NCI-H2227 treated with DMSO at 0.1 percent for 48 hours (cell line): ENCODE measurements around the gene LTBP1.
"Not testable (repeated sequence)": the region's sequence is repeated elsewhere in the genome, so short reads cannot be mapped to it uniquely, and the experiment has no call there.

Experiments used
- DNase-seq: peaks from one replicate; lab custom pipeline; 2025; lab: John Stamatoyannopoulos, UW

The LTBP1 gene

GRCh38 chr2:32963941-32964340 lies 17.2 kb downstream of the LTBP1 start:
- DNase-seq = no peak

GRCh38 chr2:32965523-32966171 lies 18.9 kb downstream of the LTBP1 start:
- no peak for DNase-seq

- DNase-seq = no peak
Measured at GRCh38 chr2:32969444-32970162, 22.9 kb downstream of the LTBP1 start.

- not testable (repeated sequence) for DNase-seq
Measured at GRCh38 chr2:32973772-32974171, 27.0 kb downstream of the LTBP1 start.

- no peak for DNase-seq
Measured at GRCh38 chr2:32976409-32977063, 29.8 kb downstream of the LTBP1 start.

GRCh38 chr2:32977228-32977758 lies 30.5 kb downstream of the LTBP1 start:
- DNase-seq = no peak

GRCh38 chr2:32981612-32982011 lies 34.9 kb downstream of the LTBP1 start:
- DNase-seq = no peak

- not testable (repeated sequence) for DNase-seq
Measured at GRCh38 chr2:32983193-32983924, 36.6 kb downstream of the LTBP1 start.

- DNase-seq = no peak
Measured at GRCh38 chr2:32986480-32986879, 39.7 kb downstream of the LTBP1 start.

GRCh38 chr2:32988525-32988924 lies 41.8 kb downstream of the LTBP1 start:
- DNase-seq = no peak

- no peak for DNase-seq
Measured at GRCh38 chr2:32990556-32990955, 43.8 kb downstream of the LTBP1 start.

GRCh38 chr2:32991091-32991845 lies 44.5 kb downstream of the LTBP1 start:
- no peak for DNase-seq

- no peak for DNase-seq
Measured at GRCh38 chr2:32993005-32993539, 46.3 kb downstream of the LTBP1 start.

GRCh38 chr2:32997705-32998104 lies 51.0 kb downstream of the LTBP1 start:
- DNase-seq = no peak

GRCh38 chr2:33000986-33001385 lies 54.2 kb downstream of the LTBP1 start:
- no peak for DNase-seq

- DNase-seq = no peak
Measured at GRCh38 chr2:33001823-33002222, 55.1 kb downstream of the LTBP1 start.

- DNase-seq = no peak
Measured at GRCh38 chr2:33002863-33003262, 56.1 kb downstream of the LTBP1 start.

- DNase-seq = no peak
Measured at GRCh38 chr2:33005057-33005456, 58.3 kb downstream of the LTBP1 start.

GRCh38 chr2:33008716-33009115 lies 62.0 kb downstream of the LTBP1 start:
- no peak for DNase-seq

GRCh38 chr2:33009249-33009648 lies 62.5 kb downstream of the LTBP1 start:
- no peak for DNase-seq

GRCh38 chr2:33011373-33011772 lies 64.6 kb downstream of the LTBP1 start:
- no peak for DNase-seq
